Tongue (tissue), 2 donors: ENCODE data around the gene MACROD2. TPM values are rescaled to one million over a fixed set of nuclear protein-coding genes. Genes with fewer than 3 reads are reported as not detected.

ENCODE experiments used
- DNase-seq: peaks from one replicate; pipeline ENCODE4 v3.0.0-alpha.2; 2015
- total RNA-seq: library from RNA; depleted of rRNA; stranded (reverse); fragments of >200 nt; gene quantifications from one replicate; pipeline ENCODE4 v1.2.3, GENCODE V29; 2014

MACROD2 gene
- total RNA-seq, 1 donor from 2014 or later = 5.0 TPM

DNA sequence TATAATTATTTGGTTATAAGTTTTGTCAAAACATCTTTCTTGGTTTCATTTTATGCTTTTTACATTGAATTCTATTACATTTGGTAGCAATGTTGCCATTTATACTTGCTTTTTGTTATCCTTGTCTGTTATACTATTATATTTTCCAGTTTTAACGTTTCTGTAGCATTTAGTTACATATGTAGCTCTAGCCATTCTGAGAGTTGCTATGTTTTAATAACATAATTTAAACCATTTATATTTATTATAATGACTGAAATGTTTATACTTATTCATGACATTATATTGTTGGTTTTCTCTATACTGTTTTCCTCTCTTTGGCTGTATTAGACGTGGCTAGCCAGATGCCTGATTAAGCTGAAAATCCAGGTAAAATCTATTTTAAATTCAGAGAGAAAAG is 594.1 kb downstream of the MACROD2 start:
- no peak for DNase-seq

DNA sequence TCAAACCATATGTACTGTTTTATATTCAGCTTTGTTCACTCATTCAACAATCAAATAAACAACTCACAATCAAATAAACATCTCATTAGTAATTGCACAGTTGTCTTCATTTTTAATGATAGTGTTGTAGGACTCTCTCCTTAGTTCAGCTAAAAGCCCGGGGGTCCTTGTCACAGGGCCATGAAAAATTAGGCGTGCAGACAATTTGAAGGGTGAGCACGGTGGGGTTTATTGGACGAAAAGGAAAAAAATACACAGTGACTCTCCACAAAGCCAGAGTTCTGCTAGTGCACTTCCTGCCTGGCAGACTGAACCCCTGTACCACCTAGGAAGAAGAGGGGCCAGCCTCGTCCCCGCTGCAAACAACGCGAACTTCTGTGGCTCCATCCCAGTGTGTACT is 599.7 kb downstream of the MACROD2 start:
- no peak for DNase-seq

DNA sequence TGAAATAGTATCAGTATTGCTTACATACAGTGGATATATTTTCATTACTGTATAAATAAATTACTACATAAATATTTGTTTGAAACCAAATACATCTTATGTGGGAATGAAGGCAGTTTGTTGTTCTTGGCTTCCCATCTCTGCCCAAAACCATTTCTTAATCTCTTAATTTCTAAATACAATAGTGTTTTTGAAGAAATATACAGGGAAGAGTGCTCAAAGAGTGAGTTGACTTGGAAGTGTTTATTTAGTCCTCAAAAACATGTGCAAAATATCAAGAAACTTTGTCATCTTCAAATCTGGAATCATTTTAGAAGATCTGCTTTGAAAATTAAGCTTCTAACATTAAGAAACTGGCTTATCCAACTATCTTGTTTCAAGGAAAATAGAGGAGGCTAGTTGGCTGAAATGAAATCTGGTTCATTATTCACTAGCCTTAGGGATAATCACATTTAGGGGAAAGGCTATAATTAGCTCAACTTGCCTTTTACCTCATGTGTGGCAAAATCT is 601.9 kb downstream of the MACROD2 start:
- DNase-seq = no peak

DNA sequence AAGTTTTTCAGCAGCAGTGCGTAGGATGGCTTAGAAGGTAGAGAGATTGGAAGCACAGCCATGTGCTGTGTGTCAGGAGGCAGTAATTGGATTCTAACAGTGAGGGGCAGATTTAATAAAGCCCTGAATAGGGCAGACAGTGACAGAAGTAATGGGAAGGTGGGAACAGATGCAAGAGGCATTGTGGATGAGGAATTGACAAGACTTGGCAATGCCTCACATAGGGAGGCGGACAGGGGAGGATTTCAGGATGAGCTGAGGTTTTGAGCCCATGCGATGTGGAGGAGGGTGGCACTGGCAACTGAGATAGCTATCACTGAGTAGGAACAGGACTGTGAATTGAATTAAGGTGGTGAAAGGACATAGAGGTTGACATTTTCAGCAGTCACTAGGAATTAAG is 604.3 kb downstream of the MACROD2 start:
- DNase-seq = no peak

DNA sequence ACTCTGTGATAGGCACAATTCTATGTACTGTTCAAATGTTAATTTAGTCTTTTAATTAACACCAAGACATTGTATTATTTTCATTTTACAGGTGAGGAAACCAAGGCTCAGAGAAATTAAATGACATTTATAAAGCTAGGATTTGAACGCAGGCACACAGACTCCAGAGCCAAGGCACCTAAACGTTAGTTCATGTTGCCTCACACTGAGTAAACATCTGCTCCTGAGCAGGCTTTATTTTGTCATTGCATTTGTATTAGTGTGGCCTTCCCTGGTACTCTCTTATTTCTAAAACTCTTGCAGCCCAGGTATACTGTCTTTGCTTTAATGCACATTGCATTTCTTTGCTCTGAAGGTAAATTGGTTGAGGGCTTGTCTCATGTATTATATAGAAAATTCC is 605.2 kb downstream of the MACROD2 start:
- DNase-seq = no peak

DNA sequence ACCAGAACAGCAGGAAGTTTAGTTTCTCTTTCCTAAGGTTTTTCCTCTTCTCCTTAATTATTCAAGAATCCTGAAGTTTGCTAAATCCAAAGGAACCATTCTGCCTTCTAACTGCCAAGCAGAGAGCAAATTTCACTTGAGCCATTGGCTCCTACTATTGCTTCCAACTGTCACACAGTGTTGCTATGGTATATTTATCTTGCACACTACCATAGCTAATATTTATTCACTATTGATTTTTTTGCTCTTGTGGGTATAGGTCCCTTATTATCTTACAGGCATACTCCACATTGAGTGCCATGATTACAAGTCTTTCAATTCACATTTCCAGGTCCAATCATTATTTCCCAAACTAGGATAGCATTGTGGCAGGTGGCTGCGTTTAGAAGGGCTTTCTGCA is 608.8 kb downstream of the MACROD2 start:
- DNase-seq = no peak

DNA sequence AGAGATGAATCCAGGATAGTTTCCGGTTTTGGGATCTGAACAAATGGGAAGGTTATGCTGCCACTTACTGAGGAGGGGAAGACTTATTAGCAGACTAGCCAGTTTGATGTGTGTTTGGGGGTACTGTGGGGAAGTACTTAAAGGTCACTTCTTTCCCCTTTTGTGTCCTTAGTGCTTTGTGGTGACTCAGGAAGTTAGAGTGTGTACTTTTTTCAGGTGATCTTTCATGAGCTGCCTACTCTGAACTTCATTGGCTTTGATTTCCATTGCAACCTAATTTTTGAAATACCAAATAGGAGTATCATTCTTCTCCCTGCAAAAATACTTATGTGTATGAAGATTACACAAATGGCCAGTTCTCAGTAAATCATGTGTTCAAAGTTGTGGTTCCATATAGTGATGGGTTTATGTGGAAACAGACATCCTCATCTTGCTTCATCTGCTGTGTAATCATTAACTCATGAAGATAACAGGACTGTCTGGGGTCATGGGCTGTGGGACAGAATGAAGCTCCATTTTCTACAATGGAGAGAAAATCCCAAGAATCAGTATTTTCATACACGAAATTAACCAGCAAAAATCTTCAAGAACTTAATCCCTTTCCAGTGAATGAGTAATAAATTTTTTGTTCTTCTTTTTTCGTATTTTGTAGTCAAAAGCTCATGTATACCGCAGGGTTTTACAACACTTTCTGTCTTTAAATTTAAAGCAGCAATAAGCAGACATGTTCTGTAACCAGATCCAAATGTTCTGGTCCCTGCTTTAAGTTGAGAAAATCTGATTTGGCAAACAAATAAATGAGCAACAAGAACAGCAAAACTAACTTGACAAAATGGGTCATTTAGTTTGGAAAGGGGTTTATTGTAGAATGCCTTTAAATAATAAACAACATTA is 614.3 kb downstream of the MACROD2 start:
- no peak for DNase-seq

DNA sequence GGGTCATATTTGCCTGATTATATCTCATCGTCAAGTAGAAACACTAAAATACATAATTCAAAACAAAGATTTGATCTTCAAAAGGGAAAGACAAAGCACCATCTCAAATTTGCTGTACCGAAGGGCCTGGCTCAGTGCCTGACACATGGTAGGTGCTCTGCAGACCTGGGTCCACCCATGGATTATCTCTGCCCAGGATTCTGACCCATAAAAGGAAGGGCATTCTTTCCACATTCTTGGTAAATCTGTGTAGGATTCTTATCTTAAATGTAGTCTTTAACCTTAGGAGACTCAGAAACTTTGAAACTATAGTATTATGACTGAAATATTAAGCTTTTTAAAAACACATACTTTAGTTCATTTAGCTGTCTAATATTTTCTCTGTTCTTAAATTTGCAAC is 616.2 kb downstream of the MACROD2 start:
- no peak for DNase-seq

DNA sequence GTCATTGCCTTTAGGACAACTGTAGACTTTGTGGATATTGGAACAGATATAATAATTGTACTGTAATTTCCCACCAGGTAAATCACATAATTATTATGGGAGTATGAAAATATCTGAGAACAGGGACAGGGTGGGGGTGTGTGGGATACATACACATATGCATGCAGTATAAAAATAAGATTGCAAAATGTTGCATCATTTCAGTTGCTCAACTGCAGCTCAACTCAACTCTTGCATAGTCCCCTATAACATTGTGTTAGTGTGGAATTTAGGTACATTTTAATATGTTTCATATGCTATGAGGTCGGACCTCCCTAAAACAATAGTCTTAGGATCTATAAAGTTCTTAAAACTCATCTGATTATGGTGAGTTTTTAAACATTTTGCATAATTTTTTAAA is 617.1 kb downstream of the MACROD2 start:
- DNase-seq = no peak

DNA sequence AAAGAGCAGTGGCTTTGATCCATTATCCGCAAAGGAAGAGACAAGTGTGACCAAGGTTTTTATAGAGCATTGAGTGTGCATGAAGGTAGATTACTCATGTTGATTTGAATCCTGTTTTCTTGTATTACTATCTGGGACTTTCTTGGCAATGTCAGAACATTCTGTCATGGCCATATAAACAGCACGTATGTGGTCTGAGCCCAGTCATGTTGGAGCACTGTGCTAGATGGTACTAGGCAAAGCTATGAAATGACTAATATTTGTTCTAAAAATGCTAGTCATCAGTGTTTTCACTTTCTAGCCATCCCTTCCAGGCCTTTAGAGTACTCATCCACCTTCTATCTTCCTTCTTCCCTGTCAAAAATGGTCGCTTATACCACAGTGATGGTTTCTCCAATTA is 620.7 kb downstream of the MACROD2 start:
- DNase-seq = no peak

DNA sequence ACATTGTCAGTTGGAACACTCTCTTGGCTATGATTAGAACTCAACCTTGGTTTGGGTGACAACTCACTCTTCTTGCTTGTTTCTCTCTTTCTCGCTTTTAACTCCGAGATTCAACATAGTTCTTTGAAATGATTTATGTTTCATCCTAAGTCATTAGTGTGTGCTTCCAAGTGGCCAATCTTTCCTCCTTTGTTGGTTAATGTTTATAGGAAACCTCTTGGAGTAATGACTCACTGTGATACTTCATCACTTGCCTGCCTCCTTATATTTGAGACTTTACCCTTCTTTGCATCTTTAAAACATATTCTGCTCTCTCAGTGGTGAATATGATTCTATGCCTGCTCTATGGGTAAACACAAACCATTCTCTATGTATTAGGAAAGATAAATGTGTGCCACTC is 621.8 kb downstream of the MACROD2 start:
- no peak for DNase-seq

DNA sequence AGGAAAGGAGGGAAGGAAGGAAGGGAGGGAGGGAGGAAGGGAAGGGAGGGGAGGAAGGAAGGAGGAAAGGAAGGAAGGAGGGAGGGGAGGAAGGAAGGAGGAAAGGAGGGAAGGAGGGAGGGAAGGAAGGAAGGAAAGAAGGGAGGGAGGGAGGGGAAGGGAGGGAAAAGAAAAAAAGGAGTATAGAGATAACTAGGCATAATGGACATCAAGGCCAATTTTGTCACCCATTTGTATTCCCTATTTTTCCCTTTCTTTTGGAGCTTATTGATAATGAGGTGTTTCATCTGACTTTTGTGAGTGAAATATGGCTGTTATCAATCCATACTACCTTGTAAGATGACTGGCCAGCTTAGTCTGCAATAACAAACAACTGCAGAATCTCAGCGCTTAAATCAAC is 624.1 kb downstream of the MACROD2 start:
- no peak for DNase-seq

DNA sequence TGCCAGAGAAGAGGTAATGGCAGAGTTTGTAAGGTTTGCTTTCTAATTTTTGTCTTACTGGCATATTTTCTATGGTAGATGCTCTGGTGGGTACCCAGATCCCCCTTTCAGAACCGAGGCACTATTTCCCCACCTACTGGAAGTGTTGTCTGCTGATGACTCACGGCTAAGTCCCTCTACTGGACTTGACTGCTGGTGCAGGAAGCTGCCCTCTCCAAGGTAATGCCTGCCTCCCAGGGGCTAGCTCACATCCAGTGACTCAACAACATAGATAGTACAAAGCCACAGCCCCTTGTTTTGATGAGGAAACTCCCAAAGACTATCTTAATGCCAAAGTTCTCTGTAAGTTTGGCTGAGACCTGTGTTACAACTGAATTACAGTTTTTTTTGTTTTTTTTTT is 627.5 kb downstream of the MACROD2 start:
- no peak for DNase-seq

DNA sequence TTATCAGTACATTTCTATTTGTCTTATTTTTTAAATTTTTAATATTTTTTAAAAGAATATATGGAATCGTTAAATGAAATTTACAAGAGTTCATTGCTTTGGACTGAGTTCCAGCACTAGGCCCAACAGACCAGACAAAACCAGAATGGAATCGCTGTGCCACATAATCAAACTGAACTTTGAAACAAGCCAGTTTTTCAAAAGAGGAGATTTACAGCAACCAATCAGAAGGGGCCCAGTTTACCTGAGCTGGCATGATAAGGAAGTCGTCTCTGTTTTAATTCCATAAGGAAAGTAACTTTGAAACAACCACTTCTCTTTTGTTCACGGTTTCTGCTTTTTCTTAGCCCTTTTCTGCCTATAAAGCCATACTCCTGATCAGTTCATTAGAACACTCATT is 635.7 kb downstream of the MACROD2 start:
- DNase-seq = no peak

DNA sequence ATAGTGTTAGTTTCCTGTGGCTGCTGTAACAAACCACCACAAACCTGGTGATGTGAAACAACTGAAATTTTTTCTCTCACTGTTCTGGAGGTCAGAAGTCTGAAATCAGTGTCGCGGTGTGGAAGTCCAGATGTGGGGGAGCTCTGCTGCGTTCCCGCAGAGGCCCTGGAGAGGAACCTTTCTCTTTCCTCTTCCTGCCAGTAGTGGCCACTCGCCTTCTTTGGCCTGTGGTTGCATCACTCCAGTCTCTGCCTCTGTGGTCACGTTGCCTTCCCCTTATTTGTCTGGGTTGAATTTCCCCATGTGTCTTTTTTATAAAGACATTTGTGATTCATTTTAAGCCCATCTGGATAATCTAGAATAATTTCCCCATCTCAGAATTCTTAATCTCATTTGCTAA is 637.6 kb downstream of the MACROD2 start:
- DNase-seq = no peak

DNA sequence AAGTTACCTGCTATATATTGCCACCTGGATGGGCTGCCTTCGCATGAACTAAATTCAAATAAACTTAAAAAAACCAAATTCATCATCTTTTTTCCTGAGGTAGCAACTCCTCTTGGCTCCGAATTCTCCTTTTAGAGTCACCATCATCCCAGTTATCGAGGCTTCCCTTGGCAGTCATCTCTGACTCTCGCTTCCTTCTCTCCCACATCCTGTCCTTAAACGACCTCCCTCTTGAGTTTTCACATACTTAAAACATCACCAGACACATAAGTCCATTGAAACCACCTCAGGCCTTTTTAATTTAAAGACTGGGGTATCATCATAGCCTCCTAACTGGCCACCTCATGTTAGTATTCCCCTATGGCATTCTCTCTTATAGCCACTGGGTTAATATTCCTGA is 638.2 kb downstream of the MACROD2 start:
- no peak for DNase-seq

DNA sequence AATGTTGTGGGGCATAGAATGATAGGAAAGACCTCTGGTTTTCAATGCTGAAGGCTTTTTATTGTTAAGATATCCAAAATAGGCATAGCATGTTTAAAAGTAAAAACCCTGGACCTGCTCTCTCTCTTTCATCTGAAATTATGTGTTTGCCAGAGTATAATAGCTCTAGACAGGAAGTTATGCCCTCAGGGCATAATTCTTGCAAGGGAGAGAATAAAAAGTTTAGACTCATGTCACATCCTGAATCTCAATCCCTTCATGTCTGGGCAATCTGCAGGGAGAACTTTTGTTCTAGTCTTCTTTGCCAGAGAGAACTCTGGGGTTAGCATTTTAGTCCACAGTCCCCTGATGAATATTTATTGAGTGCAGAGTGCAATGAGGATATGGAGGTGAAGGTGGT is 639.3 kb downstream of the MACROD2 start:
- DNase-seq = no peak

DNA sequence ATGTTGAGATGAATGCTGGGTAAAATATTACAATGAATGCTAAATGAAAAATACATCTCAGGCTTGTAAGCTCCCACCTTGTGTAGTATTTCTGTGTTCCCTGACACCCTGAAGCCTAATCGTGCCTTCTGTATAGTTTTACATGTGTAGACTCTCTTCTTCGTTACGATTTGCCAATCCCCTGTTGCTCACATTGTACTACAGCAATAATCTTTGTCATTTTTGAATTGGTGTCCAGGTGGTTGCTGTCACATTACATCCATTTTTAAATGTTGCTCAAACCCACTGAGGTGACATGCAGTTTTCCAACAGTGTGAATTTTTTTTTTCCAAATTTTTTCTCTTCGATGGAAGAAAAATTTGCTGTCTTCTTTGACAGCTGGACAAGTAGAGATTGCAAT is 642.1 kb downstream of the MACROD2 start:
- DNase-seq = no peak

DNA sequence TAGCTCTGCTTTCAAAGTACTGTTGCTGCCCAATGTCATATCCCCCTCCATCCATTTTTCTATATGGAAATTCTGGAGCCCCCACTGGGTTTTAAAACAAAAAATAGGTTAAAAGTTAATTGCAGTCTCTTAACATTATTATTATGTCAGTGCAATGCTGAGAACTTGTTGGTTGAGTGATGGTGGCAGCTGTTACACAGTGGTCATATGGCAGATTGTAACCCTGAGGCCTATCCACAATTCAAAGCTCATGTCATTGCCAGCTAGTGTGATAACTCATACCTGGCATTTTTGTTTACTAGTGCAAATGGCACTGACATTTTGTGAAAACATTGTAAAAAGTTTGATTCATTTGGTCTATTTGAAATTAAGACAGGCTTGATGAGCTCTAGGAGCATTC is 647.8 kb downstream of the MACROD2 start:
- peak; percentile 43 for DNase-seq

DNA sequence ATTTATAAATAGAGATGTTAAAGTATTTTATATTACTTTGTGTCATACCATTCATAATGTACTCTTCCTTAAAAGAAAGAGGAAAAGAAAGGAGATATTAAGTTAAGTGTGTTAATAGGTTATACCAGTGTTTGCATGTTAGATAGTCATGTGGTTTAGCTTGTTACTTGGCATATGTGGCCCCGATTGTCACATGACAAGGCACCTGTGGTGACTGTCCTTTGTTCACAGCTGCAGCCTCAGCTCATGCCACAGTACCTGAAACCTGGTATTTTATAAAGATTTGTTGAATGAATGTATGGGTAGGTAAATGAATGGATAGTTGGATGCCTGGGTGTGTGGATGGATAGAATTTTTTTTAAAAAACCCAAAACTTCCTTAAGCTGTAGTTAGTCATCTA is 648.2 kb downstream of the MACROD2 start:
- no peak for DNase-seq

DNA sequence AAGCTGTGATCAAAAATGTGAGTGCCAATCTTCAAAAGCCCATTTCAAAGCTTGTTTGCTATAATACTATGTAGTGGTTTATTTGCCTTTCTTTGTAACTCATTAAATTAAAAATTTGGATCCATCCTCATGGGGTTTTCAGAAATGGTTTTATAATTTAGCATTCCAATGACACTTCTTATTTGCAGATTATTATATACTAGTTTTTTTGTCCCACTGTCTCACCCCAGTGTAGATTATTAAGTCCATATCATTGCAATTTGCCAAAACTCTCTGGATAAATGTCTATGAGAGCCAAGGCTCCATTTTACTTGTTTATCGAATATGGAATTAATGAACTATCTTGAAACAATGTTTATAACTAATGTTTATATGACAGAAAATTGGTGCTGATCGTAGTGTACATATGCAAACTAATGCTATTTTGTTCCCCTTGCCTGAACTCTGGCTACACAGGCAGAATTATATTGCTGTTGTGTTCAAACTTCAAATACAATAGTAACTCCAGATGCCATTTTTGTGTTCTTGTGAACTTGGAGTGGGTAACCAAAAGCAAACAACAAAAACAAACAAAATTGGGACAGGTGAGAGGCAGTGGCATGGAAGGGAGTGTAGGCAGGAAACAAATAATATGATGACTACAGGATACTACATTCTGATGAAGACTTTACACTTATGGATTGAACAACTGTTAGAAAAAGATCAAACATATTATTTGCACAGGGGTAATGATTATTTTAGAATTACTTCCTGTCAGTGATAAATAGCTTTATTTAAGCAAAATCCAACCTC is 649.2 kb downstream of the MACROD2 start:
- DNase-seq = no peak

DNA sequence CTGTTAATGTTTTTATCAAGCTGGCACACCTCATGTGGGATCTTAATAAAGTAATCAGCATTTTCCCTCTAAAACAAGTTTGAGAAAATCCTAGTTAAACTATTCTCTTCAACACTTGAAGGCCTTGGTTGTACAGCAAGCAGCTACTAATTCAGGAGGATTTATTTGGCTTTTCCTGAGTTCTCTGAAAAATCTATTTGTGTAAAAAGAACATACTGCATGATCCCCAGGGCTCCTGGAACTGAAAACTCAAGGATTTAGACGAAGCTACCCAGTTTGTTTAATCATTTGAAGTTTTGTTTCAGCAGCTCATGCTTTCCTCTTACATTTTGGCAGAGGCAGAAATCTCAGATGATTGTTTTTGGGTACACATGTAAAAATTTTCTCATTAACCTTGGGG is 651.7 kb downstream of the MACROD2 start:
- no peak for DNase-seq

DNA sequence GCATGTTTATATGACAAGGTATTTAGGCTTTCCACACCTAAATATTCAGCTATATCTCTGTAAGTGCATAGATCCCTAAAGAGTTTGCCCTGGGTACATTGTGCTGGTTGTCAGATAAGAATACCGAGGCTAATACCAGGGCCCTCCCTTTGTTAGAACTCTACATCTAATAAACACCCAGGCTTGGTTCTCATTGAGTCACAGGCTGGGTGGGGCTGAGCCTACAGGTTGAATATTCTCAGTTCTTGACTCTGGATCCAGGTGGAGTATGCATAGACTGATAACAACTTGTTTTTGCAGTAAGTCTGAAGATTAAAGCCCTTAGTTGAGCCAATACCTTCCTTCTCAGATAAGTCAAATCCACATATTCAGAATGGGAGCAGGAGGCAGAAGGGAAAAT is 654.3 kb downstream of the MACROD2 start:
- DNase-seq = no peak
